CD4-positive, alpha-beta T cell treated with Interleukin-15 for 1 hour (primary cell): ENCODE results near the gene RGMA.

Experiments
- DNase-seq: peaks from one replicate; pipeline ENCODE4 v3.0.0-alpha.2; 2020

RGMA gene

GRCh38 chr15:93005133-93005532 lies 83.9 kb downstream of the RGMA start:
- DNase-seq: no peak

DNA sequence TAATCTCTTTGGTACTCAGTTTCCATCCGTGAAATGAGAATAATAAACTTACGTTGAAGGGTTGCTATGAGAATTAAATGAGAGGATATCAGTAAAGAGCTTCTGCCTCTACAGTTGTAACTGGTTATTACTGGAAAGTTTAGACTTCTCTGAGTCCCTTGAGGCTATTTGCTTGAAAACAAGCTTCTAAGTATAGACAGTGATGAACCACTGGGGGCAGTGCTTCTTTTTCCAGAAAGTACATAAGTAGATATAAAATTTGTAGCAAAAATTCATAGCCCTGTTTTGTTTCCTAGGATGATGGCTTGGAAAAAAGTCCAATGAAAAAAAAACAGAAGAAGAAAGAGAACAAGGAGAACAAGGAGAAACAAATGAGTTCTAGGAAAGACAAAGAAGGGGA lies 87.1 kb downstream of the RGMA start:
- no peak for DNase-seq

- DNase-seq: no peak
Measured at GRCh38 chr15:93001156-93001555, 87.9 kb downstream of the RGMA start.

DNA sequence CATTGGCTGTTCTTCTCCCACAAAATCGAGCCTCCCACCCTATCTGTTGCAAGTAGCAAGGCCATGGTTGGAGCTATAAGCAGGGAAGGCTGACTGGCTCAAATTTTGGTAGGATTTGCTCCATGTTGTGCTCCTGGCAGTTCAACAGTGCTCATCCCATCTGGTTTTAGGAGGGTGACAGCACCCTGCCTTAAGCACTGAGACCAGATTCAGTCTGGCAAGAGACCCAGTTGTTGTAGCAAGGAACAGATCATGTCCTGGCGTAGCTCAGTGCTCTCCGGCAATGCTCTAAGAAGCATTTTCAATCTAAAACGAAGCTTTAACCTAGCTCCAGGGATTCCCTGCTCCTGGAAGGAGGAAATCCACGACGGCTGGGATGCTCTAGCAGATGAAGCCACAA lies 91.2 kb downstream of the RGMA start:
- DNase-seq: no peak

DNA sequence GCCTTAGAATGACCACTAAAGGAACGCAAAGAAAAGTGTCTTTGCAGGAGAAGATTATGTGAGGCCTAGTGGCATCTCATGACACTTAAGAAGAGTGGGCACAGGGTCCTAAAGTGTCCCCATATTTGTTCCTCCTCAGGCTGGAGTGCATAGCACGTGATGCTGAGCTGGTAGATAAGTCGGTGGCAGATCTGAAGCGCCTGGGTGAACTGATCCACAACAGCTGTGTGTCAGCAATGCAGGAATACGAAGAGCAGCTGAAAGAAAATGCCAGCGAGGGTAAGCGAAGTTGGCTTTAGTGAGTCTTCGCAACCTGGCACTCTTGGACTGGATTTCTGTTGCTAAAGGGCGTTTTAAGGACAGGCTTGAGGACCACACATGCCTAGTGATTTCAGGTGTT lies 96.3 kb downstream of the RGMA start:
- DNase-seq: no peak

DNA sequence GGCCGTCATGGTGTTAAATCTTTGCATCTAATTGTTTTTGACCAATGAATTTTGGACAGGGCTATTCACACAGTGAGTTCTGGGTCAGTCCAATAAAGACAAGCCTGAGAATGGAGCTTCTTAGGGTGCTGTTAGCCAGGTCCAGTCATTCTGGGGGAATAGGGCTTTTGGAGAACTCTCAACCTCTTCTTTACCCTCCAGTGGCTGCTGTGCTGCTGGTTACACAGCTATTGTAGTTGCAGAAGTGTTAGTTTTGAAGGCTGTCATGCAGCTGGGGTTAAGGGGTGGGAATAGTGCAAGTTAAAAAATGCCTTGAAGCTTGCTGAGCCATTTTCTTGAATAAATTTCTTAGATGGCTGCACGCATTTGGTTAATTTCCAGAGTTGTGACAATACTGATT lies 99.0 kb downstream of the RGMA start:
- DNase-seq: no peak

DNA sequence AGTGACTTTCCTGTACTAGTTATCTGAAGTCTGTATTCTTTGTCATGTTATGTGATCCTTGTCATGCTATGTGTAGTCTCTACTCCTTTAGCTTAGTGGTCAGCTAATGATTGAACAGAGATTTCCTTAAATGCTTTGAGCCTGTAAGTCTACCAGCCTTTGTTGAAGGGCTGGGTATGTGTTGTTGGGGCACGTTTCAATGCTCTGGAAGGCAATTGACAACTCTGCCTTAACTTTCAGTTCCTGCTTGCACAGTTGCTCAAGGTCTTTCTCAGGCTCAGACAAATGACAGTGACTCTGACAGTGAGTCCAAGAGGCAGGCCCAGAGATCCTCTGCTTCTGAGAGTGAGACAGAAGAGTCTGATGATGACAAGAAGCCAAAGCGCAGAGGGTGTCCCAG lies 99.5 kb downstream of the RGMA start:
- no peak for DNase-seq
